ENCODE results near the gene ANKRD36C. TPM values are rescaled to one million over a fixed set of nuclear protein-coding genes. Genes with fewer than 3 reads are reported as not detected.
"Not testable (repeated sequence)": the region's sequence is repeated elsewhere in the genome, so short reads cannot be mapped to it uniquely, and the experiment has no call there.

ANKRD36C gene
- total RNA-seq, 1 donor from 2014 or later, result 44.4 TPM

DNA sequence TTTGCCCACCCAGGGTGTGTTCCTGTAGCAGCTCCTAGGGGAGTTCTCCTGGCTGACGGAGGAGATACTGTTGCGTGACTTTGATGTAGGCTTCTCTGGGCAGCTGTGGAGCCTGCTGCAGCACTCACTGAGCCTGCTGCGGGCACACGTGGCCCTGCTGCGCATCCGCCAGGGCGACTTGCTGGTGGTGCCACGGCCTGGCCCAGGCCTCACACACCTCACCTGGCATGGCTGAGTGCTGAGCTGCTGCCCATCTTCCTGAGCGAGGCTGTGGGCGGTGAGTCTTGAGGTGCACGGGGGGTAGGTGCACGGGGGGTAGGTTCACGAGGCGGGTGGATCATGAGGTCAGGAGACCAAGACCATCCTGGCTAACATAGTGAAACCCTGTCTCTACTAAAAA is 191.7 kb downstream of the ANKRD36C start:
- no peak overlapping the region for H3K4me3 ChIP-seq
- peaks cover 5% of the 10 kb centered on the region for H3K9me3 Mint-ChIP-seq
- no peaks in the 10 kb centered on the region for H3K79me2 ChIP-seq (ENCODE audit: low read depth)
- H3K9ac ChIP-seq, result no peak overlapping the region
- H3F3A ChIP-seq (ENCODE audit: low read depth), result no peaks in the 10 kb centered on the region
- H3K4me1 ChIP-seq, result no peaks in the 10 kb centered on the region
- H4K20me1 ChIP-seq (ENCODE audit: low read depth), result no peaks in the 10 kb centered on the region
- H3K27ac Mint-ChIP-seq, result no peak overlapping the region
- H3K4me2 ChIP-seq, result no peak overlapping the region
- H3K36me3 ChIP-seq, result no peaks in the 10 kb centered on the region
- H3K4me3 Mint-ChIP-seq, result no peak overlapping the region
- TF ChIP-seq, protein P1, sequence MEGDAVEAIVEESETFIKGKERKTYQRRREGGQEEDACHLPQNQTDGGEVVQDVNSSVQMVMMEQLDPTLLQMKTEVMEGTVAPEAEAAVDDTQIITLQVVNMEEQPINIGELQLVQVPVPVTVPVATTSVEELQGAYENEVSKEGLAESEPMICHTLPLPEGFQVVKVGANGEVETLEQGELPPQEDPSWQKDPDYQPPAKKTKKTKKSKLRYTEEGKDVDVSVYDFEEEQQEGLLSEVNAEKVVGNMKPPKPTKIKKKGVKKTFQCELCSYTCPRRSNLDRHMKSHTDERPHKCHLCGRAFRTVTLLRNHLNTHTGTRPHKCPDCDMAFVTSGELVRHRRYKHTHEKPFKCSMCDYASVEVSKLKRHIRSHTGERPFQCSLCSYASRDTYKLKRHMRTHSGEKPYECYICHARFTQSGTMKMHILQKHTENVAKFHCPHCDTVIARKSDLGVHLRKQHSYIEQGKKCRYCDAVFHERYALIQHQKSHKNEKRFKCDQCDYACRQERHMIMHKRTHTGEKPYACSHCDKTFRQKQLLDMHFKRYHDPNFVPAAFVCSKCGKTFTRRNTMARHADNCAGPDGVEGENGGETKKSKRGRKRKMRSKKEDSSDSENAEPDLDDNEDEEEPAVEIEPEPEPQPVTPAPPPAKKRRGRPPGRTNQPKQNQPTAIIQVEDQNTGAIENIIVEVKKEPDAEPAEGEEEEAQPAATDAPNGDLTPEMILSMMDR (IDR thresholded peaks at IDR 0.05), result no peak
- no peaks in the 10 kb centered on the region for H3K4me1 Mint-ChIP-seq
- H3K36me3 Mint-ChIP-seq, result peaks cover 7% of the 10 kb centered on the region
- no peak for DNase-seq (ENCODE audit: low spot score)
- H3K27me3 Mint-ChIP-seq (ENCODE audit: insufficient read depth, low read depth), result no peaks in the 10 kb centered on the region
- H2AFZ ChIP-seq (replicated peaks), result no peak overlapping the region
- H3K27ac ChIP-seq, result no peak overlapping the region
- H3K27me3 ChIP-seq, result no peaks in the 10 kb centered on the region
- no peaks in the 10 kb centered on the region for H3K9me3 ChIP-seq (ENCODE audit: low read depth)

DNA sequence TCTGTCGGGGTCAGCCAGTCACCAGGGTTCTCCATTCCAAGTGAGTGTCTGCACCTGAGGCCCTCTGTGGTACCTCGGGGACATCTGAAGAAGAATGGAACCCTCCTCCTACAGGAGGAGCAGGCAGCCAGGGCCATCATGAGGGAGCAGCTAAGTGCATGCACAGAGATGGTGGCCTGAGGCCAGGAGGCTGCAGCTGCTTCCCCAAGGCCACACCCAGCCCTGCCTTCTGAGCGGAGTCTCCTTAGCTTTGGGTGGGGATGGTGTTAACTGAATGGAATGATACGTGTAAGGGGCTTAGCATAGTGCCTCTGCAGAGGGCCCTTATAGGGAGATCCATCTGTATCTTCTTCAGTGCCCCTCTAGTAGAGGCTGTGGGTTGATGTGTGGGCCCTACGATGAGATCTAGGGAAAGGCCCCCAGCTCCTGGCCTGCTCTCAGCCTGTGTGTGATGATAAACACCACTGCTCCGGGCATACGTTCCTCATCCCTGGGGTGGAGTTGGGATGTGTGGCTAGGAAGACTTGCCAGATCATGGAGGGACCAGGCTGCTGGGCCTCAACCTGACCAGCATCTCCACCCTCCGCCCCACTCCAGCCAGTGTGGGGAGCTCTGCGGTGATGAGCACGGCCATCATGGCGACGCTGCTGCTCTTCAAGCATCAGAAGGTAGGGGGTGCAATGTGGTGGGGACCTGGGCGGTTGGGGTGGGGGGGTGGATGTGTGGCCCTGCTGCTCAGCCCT is 192.3 kb downstream of the ANKRD36C start:
- not testable (repeated sequence) for H3K27ac Mint-ChIP-seq; H3K27me3 ChIP-seq; H3K79me2 ChIP-seq (ENCODE audit: low read depth); H3K9me3 Mint-ChIP-seq; H3K36me3 Mint-ChIP-seq; H3K4me1 ChIP-seq; H3K9ac ChIP-seq; H3K36me3 ChIP-seq; H3K4me3 Mint-ChIP-seq; H3K27ac ChIP-seq; H4K20me1 ChIP-seq (ENCODE audit: low read depth); H3K27me3 Mint-ChIP-seq (ENCODE audit: insufficient read depth, low read depth); H2AFZ ChIP-seq (replicated peaks); H3K9me3 ChIP-seq (ENCODE audit: low read depth); H3K4me1 Mint-ChIP-seq; DNase-seq (ENCODE audit: low spot score); H3K4me2 ChIP-seq; H3F3A ChIP-seq (ENCODE audit: low read depth); H3K4me3 ChIP-seq

DNA sequence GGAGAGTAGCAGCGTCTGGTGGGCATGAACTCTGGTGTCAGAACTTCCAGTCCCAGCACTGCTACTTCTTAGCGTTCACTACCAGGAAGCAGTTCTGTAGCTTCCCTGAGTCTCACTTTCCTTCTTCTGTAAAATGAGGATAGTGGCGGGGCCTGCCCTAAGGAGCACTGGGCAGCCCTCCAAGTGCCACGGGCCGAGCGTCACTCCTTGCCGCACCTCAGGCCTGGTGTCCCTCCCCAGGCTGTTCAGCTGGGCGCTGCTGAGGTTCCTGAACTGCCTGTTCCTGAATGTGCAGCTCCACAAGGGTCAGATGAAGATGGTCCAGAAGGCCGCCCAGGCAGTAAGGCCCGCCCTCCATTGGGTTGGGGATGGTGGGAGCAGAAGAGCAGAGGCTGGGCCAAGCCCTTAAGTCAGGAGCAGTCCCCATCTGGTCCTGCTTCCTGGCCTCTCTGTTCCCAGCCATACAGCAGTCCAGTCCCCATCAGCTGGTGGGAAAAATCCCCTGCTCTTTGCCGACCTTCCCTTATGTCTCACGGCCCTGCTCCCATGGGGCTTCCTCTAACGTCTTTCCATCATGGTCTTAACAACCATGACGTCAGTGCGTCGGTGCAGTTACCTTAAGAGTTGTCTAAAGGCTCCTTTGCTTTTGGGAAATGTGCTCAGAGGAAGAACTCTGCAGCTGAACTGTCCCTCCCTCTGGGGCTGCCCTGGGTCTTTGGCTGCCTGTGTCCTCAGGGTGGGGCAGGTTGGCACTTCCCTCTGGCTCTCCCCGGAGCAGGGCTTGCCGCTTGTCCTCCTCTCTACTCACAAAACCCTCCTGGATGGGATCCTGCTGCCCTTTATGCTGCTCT is 195.2 kb downstream of the ANKRD36C start:
- not testable (repeated sequence) for H3K4me1 ChIP-seq; DNase-seq (ENCODE audit: low spot score); H4K20me1 ChIP-seq (ENCODE audit: low read depth); H3K27me3 Mint-ChIP-seq (ENCODE audit: insufficient read depth, low read depth); H3K27ac ChIP-seq; H3K9ac ChIP-seq; H3K4me1 Mint-ChIP-seq; H3K9me3 ChIP-seq (ENCODE audit: low read depth); H3K36me3 Mint-ChIP-seq; H3K4me2 ChIP-seq; H3K27ac Mint-ChIP-seq; H3K9me3 Mint-ChIP-seq; H3K36me3 ChIP-seq; H3K27me3 ChIP-seq; H3F3A ChIP-seq (ENCODE audit: low read depth); H3K79me2 ChIP-seq (ENCODE audit: low read depth); H3K4me3 Mint-ChIP-seq; H2AFZ ChIP-seq (replicated peaks); H3K4me3 ChIP-seq

DNA sequence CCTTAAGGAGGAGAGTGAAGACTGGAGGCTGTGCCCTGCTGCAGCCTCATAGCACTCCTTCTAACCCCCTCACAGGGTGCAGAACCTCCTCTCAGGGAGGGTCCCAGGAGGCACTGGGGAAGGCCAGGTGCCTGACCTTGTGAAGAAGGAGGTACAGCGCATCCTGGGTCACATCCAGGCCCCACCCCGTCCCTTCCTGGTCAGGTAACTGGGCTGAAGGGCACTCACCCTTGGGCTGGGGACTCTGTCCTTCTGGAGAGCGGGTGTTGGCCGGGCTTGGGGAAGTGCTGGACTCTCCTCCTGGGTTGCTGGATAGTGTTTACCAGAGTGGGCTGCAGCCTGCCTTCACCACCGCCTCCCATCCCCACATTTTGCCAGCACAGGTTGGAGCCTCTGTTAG is 197.7 kb downstream of the ANKRD36C start:
- not testable (repeated sequence) for H4K20me1 ChIP-seq (ENCODE audit: low read depth)

DNA sequence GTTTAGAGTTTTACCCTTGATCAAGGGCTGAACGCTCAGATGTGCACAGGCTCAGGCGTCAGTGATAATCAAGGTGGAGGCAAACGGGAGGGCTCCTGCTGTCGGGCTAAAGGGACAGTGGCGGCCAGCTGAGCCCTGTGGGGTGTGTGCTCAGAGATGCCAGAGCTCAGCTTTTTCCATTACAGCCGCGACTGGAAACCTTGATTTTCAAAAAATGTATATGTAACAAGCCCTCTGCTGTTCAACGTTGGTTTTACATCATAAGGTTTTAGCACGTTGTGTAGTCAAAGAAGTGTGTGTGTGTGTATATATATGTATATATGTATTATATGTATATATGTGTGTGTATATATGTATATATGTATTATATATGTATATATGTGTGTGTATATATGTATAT is 201.4 kb downstream of the ANKRD36C start:
- H3K4me3 Mint-ChIP-seq; H3K36me3 ChIP-seq; H3K79me2 ChIP-seq (ENCODE audit: low read depth); DNase-seq (ENCODE audit: low spot score); H3K4me1 ChIP-seq; H3K27me3 Mint-ChIP-seq (ENCODE audit: insufficient read depth, low read depth); H3K4me1 Mint-ChIP-seq; H3K9me3 Mint-ChIP-seq; H3K9ac ChIP-seq; H3K4me2 ChIP-seq; H3K27me3 ChIP-seq; H3K9me3 ChIP-seq (ENCODE audit: low read depth); H3K27ac Mint-ChIP-seq; H2AFZ ChIP-seq (replicated peaks); H4K20me1 ChIP-seq (ENCODE audit: low read depth); H3K27ac ChIP-seq; H3K36me3 Mint-ChIP-seq; H3F3A ChIP-seq (ENCODE audit: low read depth); H3K4me3 ChIP-seq: not testable (repeated sequence)

More for the DNA sequence above, 197.7 kb downstream of the ANKRD36C start:
- not testable (repeated sequence) for H3K9ac ChIP-seq; H3F3A ChIP-seq (ENCODE audit: low read depth); H3K4me3 ChIP-seq; H3K27me3 ChIP-seq; H3K9me3 Mint-ChIP-seq; H3K79me2 ChIP-seq (ENCODE audit: low read depth); H3K4me3 Mint-ChIP-seq; H3K4me1 Mint-ChIP-seq; H3K4me2 ChIP-seq; H3K27ac Mint-ChIP-seq; DNase-seq (ENCODE audit: low spot score); H2AFZ ChIP-seq (replicated peaks); H3K4me1 ChIP-seq; H3K36me3 ChIP-seq; H3K27me3 Mint-ChIP-seq (ENCODE audit: insufficient read depth, low read depth); H3K27ac ChIP-seq; H3K9me3 ChIP-seq (ENCODE audit: low read depth); H3K36me3 Mint-ChIP-seq

DNA sequence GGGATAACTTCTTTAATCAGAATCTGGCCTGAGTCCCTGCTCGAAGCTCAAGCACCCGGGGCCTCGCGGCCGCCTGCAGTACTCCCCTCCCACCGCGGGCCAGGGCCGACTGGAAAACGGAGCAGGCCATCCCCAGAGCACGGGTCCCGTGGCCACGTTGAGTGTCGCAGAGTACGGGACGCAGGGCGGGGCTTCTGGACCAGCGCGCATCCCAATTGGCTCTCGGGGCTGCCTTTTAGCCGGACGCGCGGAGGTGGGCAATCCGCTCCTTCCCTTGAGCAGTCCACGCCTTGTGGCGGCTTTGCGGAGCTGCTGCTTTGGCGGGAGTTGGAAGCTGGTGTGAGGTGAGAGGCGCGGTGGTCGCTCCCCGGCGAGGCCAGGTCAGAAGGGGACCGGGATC is 202.2 kb downstream of the ANKRD36C start:
- H3K9ac ChIP-seq; H3K36me3 ChIP-seq; H3K27me3 Mint-ChIP-seq (ENCODE audit: insufficient read depth, low read depth); H3K4me1 Mint-ChIP-seq; H3K36me3 Mint-ChIP-seq; H3K27ac Mint-ChIP-seq; H3K4me2 ChIP-seq; H3F3A ChIP-seq (ENCODE audit: low read depth); DNase-seq (ENCODE audit: low spot score); H2AFZ ChIP-seq (replicated peaks); H4K20me1 ChIP-seq (ENCODE audit: low read depth); H3K27ac ChIP-seq; H3K79me2 ChIP-seq (ENCODE audit: low read depth); H3K4me3 ChIP-seq; H3K4me3 Mint-ChIP-seq; H3K4me1 ChIP-seq; H3K9me3 ChIP-seq (ENCODE audit: low read depth); H3K9me3 Mint-ChIP-seq; H3K27me3 ChIP-seq: not testable (repeated sequence)

DNA sequence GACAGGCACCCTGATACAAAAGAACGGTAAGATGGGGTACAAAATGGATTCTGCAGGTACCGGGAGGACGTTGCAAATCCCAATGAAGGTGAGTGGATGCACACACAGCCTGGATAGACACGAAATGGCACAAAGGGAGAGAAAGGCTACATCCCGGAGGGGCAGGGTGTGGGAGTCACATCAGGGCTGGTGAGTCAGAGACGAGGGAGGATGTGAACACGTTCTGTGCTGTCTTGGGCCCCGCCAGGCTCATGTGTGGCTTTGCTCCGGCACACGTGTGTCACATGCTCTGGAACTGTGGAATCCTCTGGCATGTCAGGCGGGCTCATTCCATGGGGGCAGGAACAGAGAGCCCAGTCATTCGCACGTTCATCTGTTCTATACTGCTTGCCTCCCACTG is 203.0 kb downstream of the ANKRD36C start:
- H3K4me3 ChIP-seq; H3K27me3 ChIP-seq; H3F3A ChIP-seq (ENCODE audit: low read depth); DNase-seq (ENCODE audit: low spot score); H3K79me2 ChIP-seq (ENCODE audit: low read depth); H2AFZ ChIP-seq (replicated peaks); H3K36me3 ChIP-seq; H3K9ac ChIP-seq; H3K9me3 ChIP-seq (ENCODE audit: low read depth); H3K4me1 Mint-ChIP-seq; H3K27ac ChIP-seq; H3K4me2 ChIP-seq; H3K27me3 Mint-ChIP-seq (ENCODE audit: insufficient read depth, low read depth); H3K36me3 Mint-ChIP-seq; H4K20me1 ChIP-seq (ENCODE audit: low read depth); H3K4me1 ChIP-seq; H3K9me3 Mint-ChIP-seq; H3K27ac Mint-ChIP-seq; H3K4me3 Mint-ChIP-seq: not testable (repeated sequence)
